Activated B cell treated with CpG ODN at 0.5 μM for 24 hours (primary cell): ENCODE measurements around the gene ELF4. TPM values are rescaled to one million over a fixed set of nuclear protein-coding genes. Genes with fewer than 3 reads are reported as not detected.

Experiments used
- ATAC-seq: fragments of 200-7000 bp; cut with Tn5 transposase; one replicate; pipeline ENCODE4 v1.10.0; 2021; ENCODE audit warnings: low read depth, mild to moderate bottlenecking, moderate library complexity
- CTCF ChIA-PET: fragments of 350-600 bp; sonication (Branson Sonifier 250); formaldehyde crosslinking; loops from one replicate; lab custom pipeline; 2021; ENCODE audit warnings: antibody characterized with exemption; lab: Charles Lee
- POLR2A ChIA-PET: fragments of 350-600 bp; sonication (Branson Sonifier 250); formaldehyde crosslinking; loops from one replicate; lab custom pipeline; 2021; ENCODE audit warnings: antibody characterized with exemption; lab: Charles Lee
- DNase-seq: peaks from one replicate; pipeline ENCODE4 v3.0.0; 2022
- H3K27ac Mint-ChIP-seq: one replicate; pipeline ENCODE4 v1.8.0; 2020; ENCODE audit warnings: mixed read lengths
- H3K27me3 Mint-ChIP-seq: one replicate; pipeline ENCODE4 v1.8.0; 2021; ENCODE audit warnings: mixed read lengths
- H3K36me3 Mint-ChIP-seq: one replicate; pipeline ENCODE4 v1.8.0; 2021; ENCODE audit warnings: low read depth, mixed read lengths
- H3K4me1 Mint-ChIP-seq: one replicate; pipeline ENCODE4 v1.8.0; 2021; ENCODE audit warnings: mixed read lengths
- H3K4me3 Mint-ChIP-seq: one replicate; pipeline ENCODE4 v1.8.0; 2020; ENCODE audit warnings: mild to moderate bottlenecking, mixed read lengths
- H3K9me3 Mint-ChIP-seq: one replicate; pipeline ENCODE4 v1.8.0; 2020; ENCODE audit warnings: mixed read lengths
- CTCF ChIP-seq: fragments of 200-600 bp; IDR thresholded peaks from one replicate; pipeline ENCODE4 v1.8.0; 2022; ENCODE audit warnings: antibody characterized with exemption, mild to moderate bottlenecking
- intact Hi-C: fragments of 100-400 bp; cut with micrococcal nuclease; formaldehyde crosslinking; loops from one replicate; pipeline ENCODE4 v1.15.1; 2024
- total RNA-seq: library from RNA; stranded (reverse); gene quantifications from 2 replicates; pipeline ENCODE4 v1.2.3, GENCODE V29; 2022

ELF4 gene
- total RNA-seq, 1 donor from 2014 or later: 33.0 TPM

GRCh38 chrX:130081421-130082045 is 28.8 kb downstream of the ELF4 start:
- no peaks in the 10 kb centered on the region for H3K27me3 Mint-ChIP-seq
- no peaks in the 10 kb centered on the region for H3K9me3 Mint-ChIP-seq
- peaks cover 13% of the 10 kb centered on the region for H3K36me3 Mint-ChIP-seq
- no peak for DNase-seq
- H3K27ac Mint-ChIP-seq: peak overlapping the region; percentile 88
- no peak for ATAC-seq
- CTCF ChIA-PET: interaction anchor here (1.1 to 4.4 kb wide), 6 partner anchors 16 to 111 kb away, joined by 4 to 90 read pairs (median 20); partner anchors contain the start of gene ELF4
- no peak overlapping the region for H3K4me3 Mint-ChIP-seq
- POLR2A ChIA-PET: interaction anchor here (0.6 to 2.7 kb wide), 7 partner anchors 10 to 89 kb away, joined by 3 to 20 read pairs (median 4); partner anchors contain the start of gene AIFM1
- TF ChIP-seq CTCF: no peak
- peaks cover 57% of the 10 kb centered on the region for H3K4me1 Mint-ChIP-seq
- intact Hi-C loops: loop anchor here (1.0 kb wide), 2 partner anchors 28 to 39 kb away; no protein-coding TSS in a partner anchor

GRCh38 chrX:130080791-130081367 is 29.4 kb downstream of the ELF4 start:
- CTCF ChIA-PET: interaction anchor here (1.1 to 4.4 kb wide), 7 partner anchors 16 to 161 kb away, joined by 3 to 90 read pairs (median 11); partner anchors contain the start of gene ELF4
- DNase-seq (no peak), ATAC-seq (no peak)
- Mint-ChIP-seq H3K36me3 (peaks cover 14% of the 10 kb centered on the region), H3K27ac (no peak overlapping the region), H3K27me3 (no peaks in the 10 kb centered on the region), H3K9me3 (no peaks in the 10 kb centered on the region), H3K4me3 (no peak overlapping the region), H3K4me1 (peaks cover 51% of the 10 kb centered on the region)
- no peak for TF ChIP-seq CTCF
- intact Hi-C loops: no loop called here
- POLR2A ChIA-PET: interaction anchor here (0.6 to 2.7 kb wide), 5 partner anchors 28 to 95 kb away, joined by 3 to 20 read pairs (median 4); no protein-coding TSS in a partner anchor

- DNase-seq (no peak), ATAC-seq (no peak)
- peaks cover 18% of the 10 kb centered on the region for H3K36me3 Mint-ChIP-seq
- H3K4me3 Mint-ChIP-seq: no peak overlapping the region
- ChIA-PET CTCF (interaction anchor here (0.6 to 4.4 kb wide), 21 partner anchors 15 to 479 kb away, joined by 3 to 90 read pairs (median 4); partner anchors contain the start of gene ELF4), POLR2A (interaction anchor here (1.0 to 1.7 kb wide), 3 partner anchors 31 to 96 kb away, joined by 3 to 15 read pairs (median 4); no protein-coding TSS in a partner anchor)
- intact Hi-C loops: loop anchor here (1.0 kb wide), 1 partner anchor 112 kb away; no protein-coding TSS in a partner anchor
- H3K4me1 Mint-ChIP-seq: peaks cover 41% of the 10 kb centered on the region
- no peak for TF ChIP-seq CTCF
- H3K27me3 Mint-ChIP-seq: no peaks in the 10 kb centered on the region
- peak overlapping the region; percentile 61 for H3K27ac Mint-ChIP-seq
- no peaks in the 10 kb centered on the region for H3K9me3 Mint-ChIP-seq
These were observed 30.4 kb downstream of the ELF4 start for GRCh38 chrX:130079824-130080406.

- DNase-seq (no peak), ATAC-seq (no peak)
- TF ChIP-seq CTCF: no peak
- no peaks in the 10 kb centered on the region for H3K9me3 Mint-ChIP-seq
- H3K27me3 Mint-ChIP-seq: no peaks in the 10 kb centered on the region
- POLR2A ChIA-PET: no interaction called here
- H3K4me3 Mint-ChIP-seq: no peak overlapping the region
- intact Hi-C loops: no loop called here
- H3K36me3 Mint-ChIP-seq: peaks cover 41% of the 10 kb centered on the region
- H3K27ac Mint-ChIP-seq: no peak overlapping the region
- CTCF ChIA-PET: interaction anchor here (0.5 to 1.6 kb wide), 2 partner anchors 44 to 118 kb away, joined by 3 to 5 read pairs; no protein-coding TSS in a partner anchor
- peaks cover 6% of the 10 kb centered on the region for H3K4me1 Mint-ChIP-seq
These were observed 34.5 kb downstream of the ELF4 start for GRCh38 chrX:130075777-130076176.
